K562 (cell line): ENCODE data around the gene NR1D2. TPM values are rescaled to one million over a fixed set of nuclear protein-coding genes. Genes with fewer than 3 reads are reported as not detected.

Experiments
- E2F1 ChIP-seq: sonication (generic); formaldehyde crosslinking; IDR thresholded peaks from 2 replicates; pipeline ENCODE4 v1.8.1; 2023; ENCODE audit warnings: mild to moderate bottlenecking, missing genetic modification reagents, moderate library complexity
- HDAC8 ChIP-seq: fragments of 450-650 bp; IDR thresholded peaks from 2 replicates; pipeline ENCODE4 v1.6.1; 2016; ENCODE audit warnings: mild to moderate bottlenecking, missing genetic modification characterization, moderate library complexity, missing compliant biosample characterization
- LCOR ChIP-seq: sonication (generic); formaldehyde crosslinking; IDR thresholded peaks from 2 replicates; pipeline ENCODE4 v1.8.0; 2022; ENCODE audit warnings: mild to moderate bottlenecking, missing genetic modification reagents
- MTA1 ChIP-seq: fragments of 450-650 bp; IDR thresholded peaks from 2 replicates; pipeline ENCODE4 v1.6.1; 2017; ENCODE audit warnings: borderline replicate concordance
- PCBP1 ChIP-seq: fragments of 200-400 bp; formaldehyde crosslinking; IDR thresholded peaks from 2 replicates; pipeline ENCODE4 v1.6.1; 2018; ENCODE audit warnings: mild to moderate bottlenecking, low read depth, low read length; ENCODE audit not compliant: poor library complexity, severe bottlenecking
- PHB ChIP-seq: fragments of 250-450 bp; sonication (Bioruptor Pico); IDR thresholded peaks from 2 replicates; pipeline ENCODE4 v1.5.0; 2021
- PML ChIP-seq: IDR thresholded peaks from 2 replicates; pipeline ENCODE4 v1.6.1; 2012; ENCODE audit warnings: low read length, inconsistent platforms
- POLR2AphosphoS5 ChIP-seq: IDR thresholded peaks from 2 replicates; pipeline ENCODE4 v1.6.1; 2011; ENCODE audit warnings: mild to moderate bottlenecking, low read depth, low read length, moderate library complexity; ENCODE audit not compliant: control insufficient read depth, insufficient read depth
- PRPF4 ChIP-seq: fragments of 200-400 bp; formaldehyde crosslinking; IDR thresholded peaks from one replicate; pipeline ENCODE4 v1.6.1; 2017; ENCODE audit warnings: low read length, low read depth, mild to moderate bottlenecking; ENCODE audit not compliant: insufficient read depth, poor library complexity, severe bottlenecking
- SAFB ChIP-seq: fragments of 200-400 bp; formaldehyde crosslinking; IDR thresholded peaks from 2 replicates; pipeline ENCODE4 v1.6.1; 2017; ENCODE audit warnings: low read depth, low read length, borderline replicate concordance
- SMARCC2 ChIP-seq: fragments of 450-650 bp; IDR thresholded peaks from 2 replicates; pipeline ENCODE4 v1.6.1; 2017; ENCODE audit warnings: antibody characterized with exemption, moderate library complexity, mild to moderate bottlenecking, low read depth
- SMC3 ChIP-seq: conservative IDR thresholded peaks from 2 replicates; pipeline ENCODE4 v1.6.1; 2011; ENCODE audit warnings: low read depth, low read length, improper control_type of control experiment; ENCODE audit not compliant: insufficient read depth
- TBL1XR1 ChIP-seq, 2 experiments: IDR thresholded peaks; 2 replicates each; pipeline ENCODE4 v1.6.1; 2012; ENCODE audit warnings: improper control_type of control experiment in 2 of 2, low read length in 2 of 2, mild to moderate bottlenecking in 1 of 2
- THAP12 ChIP-seq: fragments of 250-450 bp; sonication (Bioruptor Pico); IDR thresholded peaks from 2 replicates; pipeline ENCODE4 v1.9.0; 2021; ENCODE audit warnings: mild to moderate bottlenecking, inconsistent platforms
- THRB ChIP-seq: fragments of 450-650 bp; formaldehyde crosslinking; conservative IDR thresholded peaks from 2 replicates; pipeline ENCODE4 v1.4.0; 2022; ENCODE audit warnings: mild to moderate bottlenecking, missing genetic modification characterization
- ZKSCAN8 ChIP-seq: fragments of 200-800 bp; sonication (Bioruptor generic); IDR thresholded peaks from 2 replicates; pipeline ENCODE4 v1.6.1; 2016; ENCODE audit warnings: missing genetic modification characterization, missing compliant biosample characterization
- ZNF23 ChIP-seq: fragments of 250-450 bp; sonication (Bioruptor Pico); IDR thresholded peaks from 2 replicates; pipeline ENCODE4 v1.4.0; 2020; ENCODE audit warnings: mild to moderate bottlenecking
- ZNF274 ChIP-seq: IDR thresholded peaks from 2 replicates; pipeline ENCODE4 v1.6.1; 2011; ENCODE audit warnings: low read depth, mild to moderate bottlenecking, low read length, moderate library complexity, borderline replicate concordance
- ZNF589 ChIP-seq: fragments of 200-800 bp; sonication (Bioruptor generic); IDR thresholded peaks from 2 replicates; pipeline ENCODE4 v1.6.1; 2016; ENCODE audit warnings: low read depth, missing genetic modification characterization, missing compliant biosample characterization
- ZNF785 ChIP-seq: fragments of 250-450 bp; sonication (Bioruptor Pico); IDR thresholded peaks from 2 replicates; pipeline ENCODE4 v1.4.0; 2020; ENCODE audit warnings: mild to moderate bottlenecking
- polyA plus RNA-seq, 8 experiments: library from polyadenylated mRNA; depleted of rRNA in 4 of 8; stranded (reverse) in 5 of 8; unstranded in 3 of 8; fragments of >200 nt; fragmentation: Nextera tagmentation in 2 of 8; fragmentation: Illumina TruSeq in 1 of 8; extraction: Ambion mirVana in 2 of 8; extraction: Trizol in 1 of 8; gene quantifications; 2 replicates each; pipeline versions ENCODE4 v1.2.1 to v1.2.3, GENCODE V29; 2011 to 2014; ENCODE audit warnings: inconsistent platforms in 1 of 8, missing spikeins in 1 of 8
- total RNA-seq, 7 experiments: library from RNA; depleted of rRNA in 6 of 7; stranded (reverse); fragments of >200 nt in 6 of 7; fragmentation: Illumina TruSeq in 2 of 7; extraction: Trizol in 2 of 7; gene quantifications; 2 replicates each; pipeline versions ENCODE4 v1.2.1 to v1.2.3, GENCODE V29; 2011 to 2021; ENCODE audit warnings: low replicate concordance in 1 of 7
- TF ChIP-seq, protein P1 (sequence below): fragments of 250-450 bp; sonication (Bioruptor Pico); IDR thresholded peaks from 2 replicates; pipeline ENCODE4 v1.6.1; 2021; ENCODE audit warnings: mild to moderate bottlenecking

The NR1D2 gene
- total and polyA plus RNA-seq, 9 of the 15 experiments (the other 6 are each of a cell fraction or from before 2014, with no cell fraction given), result 1.2 to 5.5 (median 2.9) TPM

GRCh38 chr3:23916886-23917678 is 28.0 kb upstream of the NR1D2 start, which contains the start of the genes NKIRAS1 and RPL15 (continued):
- peak; percentile 76; the same call in 1 of the 2 replicates for TF ChIP-seq THAP12
- peak; percentile 38; the same call in 1 of the 2 replicates for TF ChIP-seq PHB (CRISPR knock-in tag)
- TF ChIP-seq TBL1XR1 (IDR thresholded peaks at IDR 0.05; ENCODE audit: low read length in 2 of 2), result peak; percentile 44 to 68
- peak; percentile 88 for TF ChIP-seq THRB
- TF ChIP-seq, protein P1, sequence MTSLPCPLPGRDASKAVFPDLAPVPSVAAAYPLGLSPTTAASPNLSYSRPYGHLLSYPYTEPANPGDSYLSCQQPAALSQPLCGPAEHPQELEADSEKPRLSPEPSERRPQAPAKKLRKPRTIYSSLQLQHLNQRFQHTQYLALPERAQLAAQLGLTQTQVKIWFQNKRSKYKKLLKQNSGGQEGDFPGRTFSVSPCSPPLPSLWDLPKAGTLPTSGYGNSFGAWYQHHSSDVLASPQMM (CRISPR knock-in tag), result no peak
- peak; percentile 100 for TF ChIP-seq LCOR (CRISPR knock-in tag)
- peak; percentile 20; the same call in 1 of the 2 replicates for TF ChIP-seq SMC3
- TF ChIP-seq ZNF274, result no peak
- no peak for TF ChIP-seq PRPF4
- 0 out of 2 replicates have a peak, but pooled peaks have one; percentile 37 for TF ChIP-seq MTA1
- 0 out of 2 replicates have a peak, but pooled peaks have one; percentile 54 for TF ChIP-seq ZNF589
- TF ChIP-seq POLR2AphosphoS5, result peak; percentile 99
- no peak for TF ChIP-seq ZKSCAN8 (CRISPR knock-in tag)
- peak; percentile 28 for TF ChIP-seq PCBP1
- TF ChIP-seq SMARCC2, result no peak; the same call in 1 of the 2 replicates
- no peak; the same call in 1 of the 2 replicates for TF ChIP-seq ZNF23
- no peak for TF ChIP-seq HDAC8 (tag)
- 0 out of 2 replicates have a peak, but pooled peaks have one; percentile 79 for TF ChIP-seq E2F1 (CRISPR knock-in tag)
- no peak for TF ChIP-seq SAFB
- TF ChIP-seq ZNF785, result no peak
- TF ChIP-seq PML, result peak; percentile 98
